Fibroblast of skin of back (primary cell): ENCODE measurements around the gene TATDN3.
"Not testable (repeated sequence)": the region's sequence is repeated elsewhere in the genome, so short reads cannot be mapped to it uniquely, and the experiment has no call there.

Experiments used
- DNase-seq: peaks from one replicate; pipeline ENCODE4 v3.0.0-alpha.2; 2013

TATDN3 gene

DNA sequence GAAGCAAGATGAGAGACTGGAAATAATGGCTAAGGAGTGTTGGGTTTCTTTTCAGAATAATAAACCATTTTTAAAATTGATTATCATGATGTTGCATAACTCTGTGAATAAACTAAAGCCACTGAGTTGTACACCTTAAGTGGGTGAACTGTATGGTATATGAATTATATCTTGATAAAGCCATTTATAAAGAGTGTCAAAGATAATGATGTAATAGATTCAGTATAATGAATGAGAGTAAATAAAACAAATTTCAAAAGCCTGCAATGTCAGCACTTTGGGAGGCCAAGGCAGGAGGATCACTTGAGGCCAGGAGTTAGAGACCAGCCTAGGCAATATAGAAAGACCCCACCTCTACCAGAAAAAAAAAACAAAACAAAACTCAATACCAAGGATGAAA lies 16.5 kb upstream of the TATDN3 start:
- no peak for DNase-seq

- DNase-seq: no peak
Observed at GRCh38 chr1:212777151-212777550, 14.5 kb upstream of the TATDN3 start.

- DNase-seq: not testable (repeated sequence)
Observed at GRCh38 chr1:212779086-212779485, 12.6 kb upstream of the TATDN3 start.

DNA sequence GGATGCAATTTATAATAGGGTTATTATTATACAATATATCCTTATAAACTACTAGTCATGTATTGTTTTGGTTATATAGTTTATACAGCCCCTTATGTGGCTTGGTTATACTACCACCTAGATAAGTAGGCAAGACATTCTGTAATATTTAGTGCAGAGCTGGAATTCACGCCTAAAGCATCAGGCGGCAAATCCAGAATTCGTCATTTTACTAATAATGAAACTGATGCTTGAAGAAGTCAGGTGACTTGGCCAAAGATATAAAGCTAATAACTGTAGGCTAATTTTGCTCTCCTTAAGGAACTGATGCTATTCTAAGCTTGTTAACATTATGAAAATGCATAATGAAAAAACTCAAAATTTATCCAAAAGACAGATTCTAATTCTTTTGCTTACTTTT lies 10.9 kb upstream of the TATDN3 start:
- DNase-seq: no peak

GRCh38 chr1:212781225-212781624 lies 10.5 kb upstream of the TATDN3 start:
- no peak for DNase-seq

DNA sequence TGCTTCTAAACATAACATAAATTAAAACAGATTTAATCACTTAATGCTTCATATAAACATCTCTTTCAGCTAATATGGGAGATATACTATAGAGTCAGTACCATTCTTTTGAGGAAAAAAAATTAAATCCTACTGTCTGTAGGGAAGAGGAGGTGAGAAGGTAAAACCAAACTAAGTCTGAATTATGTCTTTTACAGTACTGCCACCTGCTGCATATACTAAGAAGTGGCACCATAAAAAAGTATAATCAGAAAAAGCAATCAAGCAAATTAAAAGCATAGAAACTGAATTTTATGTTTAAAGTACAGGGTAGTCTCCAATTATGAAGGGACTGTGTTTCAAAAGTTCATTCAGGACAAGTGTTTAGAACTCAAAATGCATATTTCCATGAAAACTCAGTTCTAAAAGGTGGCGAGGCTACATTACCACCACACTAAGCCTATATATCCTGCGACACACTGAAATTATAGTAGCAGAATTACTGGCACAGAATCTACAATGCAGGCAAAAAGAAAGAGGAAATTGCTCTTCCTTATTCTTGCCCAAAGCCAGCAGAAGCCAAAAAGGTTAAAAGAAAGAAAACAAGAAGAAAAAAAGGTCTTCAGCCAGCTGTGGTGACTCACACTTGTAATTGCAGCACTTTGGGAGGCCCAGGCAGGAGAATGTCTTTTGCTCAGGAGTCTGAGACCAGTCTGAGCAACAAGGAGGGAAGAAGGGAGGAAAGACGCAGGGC lies 9.1 kb upstream of the TATDN3 start:
- peak; percentile 28 for DNase-seq

GRCh38 chr1:212783976-212784375 lies 7.7 kb upstream of the TATDN3 start:
- DNase-seq: no peak

- no peak for DNase-seq
Observed at GRCh38 chr1:212785871-212786270, 5.8 kb upstream of the TATDN3 start.

DNA sequence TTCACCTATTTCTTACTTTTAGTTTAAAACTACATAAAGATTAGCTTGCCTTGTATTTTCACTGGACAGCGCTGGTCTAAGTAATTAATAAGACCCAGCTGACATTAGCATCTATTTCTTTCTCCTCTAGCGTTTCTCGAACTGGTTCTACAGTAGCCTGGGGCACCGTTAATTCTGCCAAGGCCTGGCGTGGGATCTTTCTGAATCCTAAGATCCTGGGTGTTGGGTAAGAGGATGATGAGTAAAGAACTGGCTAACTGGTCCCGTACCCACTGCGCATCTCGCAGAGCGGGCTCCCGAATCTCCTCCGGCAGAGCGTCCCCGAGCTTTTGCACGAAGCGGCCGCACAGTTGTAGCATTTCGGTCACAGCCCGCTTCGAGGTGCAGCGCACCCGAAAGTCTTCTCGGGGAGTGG lies 426 bp upstream of the TATDN3 start:
- peak; percentile 70 for DNase-seq

DNA sequence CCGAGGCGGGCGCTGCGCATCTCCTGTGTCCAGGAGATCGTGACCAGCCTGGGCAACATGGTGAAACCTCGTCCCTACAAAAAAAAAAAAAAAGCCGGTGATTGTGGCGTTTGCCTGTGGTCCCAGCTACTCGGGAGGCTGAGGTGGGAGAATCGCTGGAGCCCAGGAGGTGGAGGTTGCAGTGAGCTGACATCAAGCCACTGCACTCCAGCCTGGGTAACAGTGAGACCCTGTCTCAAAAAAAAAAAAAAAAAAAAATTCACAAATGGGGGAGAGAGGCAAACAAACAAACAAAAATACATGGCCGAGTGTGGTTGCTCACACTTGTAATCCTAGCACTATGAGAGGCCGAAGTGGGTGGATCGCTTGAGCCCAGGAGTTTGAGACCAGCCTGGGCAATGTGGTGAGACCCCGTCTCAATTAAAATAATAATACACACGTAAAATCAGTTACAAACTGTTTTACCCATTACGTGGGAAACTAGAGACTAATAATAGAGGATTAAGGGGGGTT lies 758 bp downstream of the TATDN3 start:
- DNase-seq: no peak

GRCh38 chr1:212794561-212795014 lies 2.9 kb downstream of the TATDN3 start:
- no peak for DNase-seq

DNA sequence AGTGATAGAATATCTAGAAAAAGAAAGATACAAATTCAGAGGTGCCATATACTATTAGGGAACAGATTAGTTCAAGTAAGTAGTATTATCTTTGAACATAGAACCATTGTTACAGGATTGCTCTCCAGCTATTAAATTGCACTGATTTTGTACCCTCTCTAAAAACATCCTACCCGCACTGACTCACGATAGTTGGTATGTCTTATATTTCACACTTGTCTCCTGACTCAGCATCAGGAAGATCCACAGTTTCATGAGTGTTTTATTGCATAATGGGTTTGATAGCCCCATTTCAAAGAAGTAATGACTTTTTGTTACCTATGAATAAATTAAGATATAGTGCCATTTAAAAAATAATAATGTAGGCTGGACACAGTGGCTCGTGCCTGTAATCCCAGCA lies 6.0 kb downstream of the TATDN3 start:
- peak; percentile 21 for DNase-seq

- no peak for DNase-seq
Observed at GRCh38 chr1:212805767-212806166, 14.1 kb downstream of the TATDN3 start.

GRCh38 chr1:212814537-212815334 lies 23.0 kb downstream of the TATDN3 start:
- DNase-seq: peak; percentile 15

DNA sequence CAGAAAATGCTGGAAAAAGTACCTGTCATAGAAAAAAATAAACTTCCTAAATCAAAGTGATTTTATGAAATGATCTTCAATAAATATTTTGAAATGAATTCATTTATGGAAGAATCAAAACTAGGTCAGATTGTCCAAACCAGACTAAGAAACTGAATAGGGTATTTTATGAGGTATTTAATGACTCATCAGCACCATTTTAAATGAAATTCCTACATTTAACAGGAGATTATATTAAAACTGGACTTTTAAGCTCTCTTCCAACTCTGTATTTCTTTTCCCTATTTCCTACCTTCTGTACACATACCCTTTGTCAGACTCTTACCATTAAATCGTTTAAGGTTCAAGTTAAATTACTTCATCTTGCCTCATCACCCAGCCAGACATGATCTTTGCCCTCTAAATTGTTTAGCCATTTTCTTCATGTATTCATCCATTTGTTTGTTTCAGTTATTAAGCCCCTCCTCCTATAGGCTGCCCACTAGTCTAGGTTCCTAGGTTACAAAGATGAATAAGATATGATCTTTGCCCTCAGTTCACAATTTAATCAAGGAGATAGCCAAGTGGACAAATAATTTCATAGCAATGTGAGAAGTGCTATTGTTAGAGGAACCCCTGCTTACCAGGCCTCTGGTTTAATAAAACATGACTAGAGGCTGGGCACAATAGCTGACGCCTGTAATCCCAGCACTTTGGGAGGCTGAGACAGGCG lies 25.0 kb downstream of the TATDN3 start:
- DNase-seq: no peak

- no peak for DNase-seq
Observed at GRCh38 chr1:212819726-212820125, 28.0 kb downstream of the TATDN3 start.

DNA sequence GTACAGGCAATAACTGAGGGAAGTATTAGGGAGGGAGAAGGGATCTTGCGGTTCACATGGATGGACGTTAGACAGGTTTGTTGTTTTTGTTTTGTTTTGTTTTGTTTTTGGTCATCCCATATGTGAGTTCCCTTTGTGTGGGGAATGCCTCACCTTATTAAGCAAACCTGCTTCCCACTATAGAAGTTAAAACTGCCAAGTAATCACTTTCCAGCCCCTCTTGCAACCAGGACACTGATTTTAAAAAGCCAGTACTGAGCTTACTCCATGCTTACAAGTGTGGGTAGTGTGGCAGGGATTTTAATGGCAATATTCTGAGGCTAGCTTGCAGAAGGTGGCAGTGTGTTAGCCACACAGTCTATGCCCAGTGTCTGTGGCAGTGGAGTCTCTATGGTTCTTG lies 29.3 kb downstream of the TATDN3 start:
- no peak for DNase-seq

DNA sequence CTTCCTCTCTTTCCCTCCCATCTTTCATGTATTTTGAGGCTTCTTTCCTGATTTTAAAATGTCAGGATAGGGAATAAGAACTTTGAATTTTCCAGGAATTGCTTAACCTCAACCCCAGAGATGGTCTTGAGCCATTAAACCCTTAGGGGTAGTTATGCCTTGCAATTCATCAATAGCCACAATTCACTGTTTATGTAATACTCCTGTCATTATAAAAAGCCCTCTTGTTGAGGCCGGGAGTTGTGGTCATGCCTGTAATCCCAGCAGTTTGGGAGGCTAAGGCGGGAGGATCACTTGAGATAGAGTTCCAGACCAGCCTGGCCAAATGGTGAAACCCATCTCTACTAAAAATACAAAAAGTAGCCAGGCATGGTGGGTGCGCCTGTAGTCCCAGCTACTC lies 31.3 kb downstream of the TATDN3 start:
- DNase-seq: no peak

DNA sequence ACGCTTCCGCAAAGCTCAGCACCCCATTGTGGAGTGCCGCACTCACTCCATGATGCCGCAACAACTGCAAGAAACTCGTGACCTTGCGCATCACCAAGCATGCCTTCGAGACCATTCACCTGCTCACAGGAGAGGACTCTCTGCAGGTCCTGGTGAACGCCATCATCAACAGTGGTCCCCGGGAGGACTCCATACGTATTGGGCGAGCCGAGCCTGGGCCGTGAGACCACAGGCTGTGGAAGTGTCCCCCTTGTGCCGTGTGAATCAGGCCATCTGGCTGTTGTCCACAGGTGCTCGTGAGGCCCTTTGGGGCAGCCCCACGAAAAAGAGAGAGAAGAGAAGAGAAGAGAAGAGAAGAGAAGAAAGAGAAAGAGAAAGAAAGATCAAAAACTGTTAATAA lies 32.5 kb downstream of the TATDN3 start:
- no peak for DNase-seq

GRCh38 chr1:212825798-212826452 lies 34.2 kb downstream of the TATDN3 start:
- DNase-seq: no peak

GRCh38 chr1:212827171-212827776 lies 35.6 kb downstream of the TATDN3 start:
- no peak for DNase-seq

DNA sequence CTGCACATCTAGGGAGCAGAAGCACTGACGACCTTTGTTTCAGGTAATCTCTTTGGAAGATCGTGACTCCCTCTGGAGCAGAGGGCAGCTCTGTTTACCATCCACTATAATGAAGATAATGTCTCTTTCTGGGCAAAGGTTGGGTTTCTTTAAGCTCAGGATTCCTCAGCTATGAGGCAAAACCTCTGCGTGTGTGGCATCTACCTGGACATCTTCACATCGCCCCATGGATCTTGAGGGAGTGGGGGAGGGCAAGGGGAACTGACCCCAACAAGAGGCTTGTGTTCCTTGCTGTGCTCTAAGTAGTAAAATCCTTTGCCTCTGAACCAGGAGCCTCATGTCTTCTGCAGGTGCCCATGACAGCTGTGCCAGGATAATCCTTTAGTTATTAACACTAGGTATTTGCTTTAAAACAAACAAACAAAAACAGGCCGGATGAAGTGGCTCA lies 36.2 kb downstream of the TATDN3 start:
- DNase-seq: no peak
